Hematopoietic multipotent progenitor cell treated with erythropoietin and hydrocortisone succinate and interleukin-3 and kit ligand, for 4 days (in vitro differentiated cells): ENCODE measurements around the gene FAM240A.
A peak's percentile ranks its signal among the peaks of the same experiment; 100 is the strongest.
"Not testable (repeated sequence)": the region's sequence is repeated elsewhere in the genome, so short reads cannot be mapped to it uniquely, and the experiment has no call there.

Experiments
- DNase-seq: peaks from one replicate; pipeline ENCODE4 v3.0.0-alpha.2; 2015

FAM240A gene

GRCh38 chr3:46587268-46587667 lies 25.1 kb upstream of the FAM240A start:
- DNase-seq, result not testable (repeated sequence)

- no peak for DNase-seq
Measured at GRCh38 chr3:46593274-46593862, 19.0 kb upstream of the FAM240A start.

GRCh38 chr3:46593979-46594378 lies 18.3 kb upstream of the FAM240A start:
- DNase-seq, result no peak

- no peak for DNase-seq
Measured at GRCh38 chr3:46594723-46595122, 17.6 kb upstream of the FAM240A start.

DNA sequence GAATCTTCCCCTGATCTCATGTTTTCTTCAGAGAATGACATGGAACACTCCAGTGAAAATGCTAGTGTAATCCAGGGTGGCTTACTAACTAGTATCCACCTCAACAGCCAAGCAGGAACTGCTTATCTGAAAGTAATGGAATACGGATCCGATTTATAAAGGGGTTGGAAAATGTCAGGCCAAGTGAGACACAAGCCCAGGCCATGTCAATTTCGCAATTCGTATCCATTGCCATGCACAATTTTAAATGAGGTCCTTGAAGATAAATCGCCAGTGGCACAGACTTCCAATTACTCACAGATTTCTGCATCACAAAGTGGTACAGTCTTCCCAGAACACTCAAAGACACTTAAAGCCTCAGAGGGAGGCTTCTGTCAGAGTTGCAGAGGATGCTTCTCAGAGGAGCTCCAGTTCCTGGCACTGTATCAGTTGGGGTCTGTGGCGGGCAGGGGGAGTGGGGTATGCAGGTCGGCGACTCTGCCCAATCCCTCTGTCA lies 16.5 kb upstream of the FAM240A start:
- DNase-seq, result no peak

DNA sequence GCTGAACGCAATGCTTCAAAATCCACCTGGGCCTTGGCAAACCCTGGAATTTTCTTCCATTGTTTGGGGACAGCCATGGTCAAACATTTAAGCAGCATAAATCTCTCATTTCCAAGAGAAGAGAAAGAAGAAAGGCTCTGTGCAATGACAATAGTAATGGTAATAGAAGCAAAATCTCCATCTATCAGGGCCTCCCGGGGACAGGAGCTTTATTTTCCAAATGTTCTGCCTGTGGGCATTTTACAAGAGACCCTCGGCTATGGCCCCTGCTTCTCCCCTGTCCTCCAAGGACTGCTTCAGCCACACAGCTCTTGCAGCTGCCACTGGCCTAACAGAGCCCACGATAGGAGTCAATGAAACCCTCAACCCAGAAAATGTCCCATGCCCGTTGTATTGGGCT lies 12.7 kb upstream of the FAM240A start:
- DNase-seq, result no peak

- no peak for DNase-seq
Measured at GRCh38 chr3:46603446-46604046, 8.8 kb upstream of the FAM240A start.

GRCh38 chr3:46604127-46604526 lies 8.2 kb upstream of the FAM240A start:
- DNase-seq, result peak; percentile 11

- peak; percentile 32 for DNase-seq
Measured at GRCh38 chr3:46607603-46608028, 4.7 kb upstream of the FAM240A start.

DNA sequence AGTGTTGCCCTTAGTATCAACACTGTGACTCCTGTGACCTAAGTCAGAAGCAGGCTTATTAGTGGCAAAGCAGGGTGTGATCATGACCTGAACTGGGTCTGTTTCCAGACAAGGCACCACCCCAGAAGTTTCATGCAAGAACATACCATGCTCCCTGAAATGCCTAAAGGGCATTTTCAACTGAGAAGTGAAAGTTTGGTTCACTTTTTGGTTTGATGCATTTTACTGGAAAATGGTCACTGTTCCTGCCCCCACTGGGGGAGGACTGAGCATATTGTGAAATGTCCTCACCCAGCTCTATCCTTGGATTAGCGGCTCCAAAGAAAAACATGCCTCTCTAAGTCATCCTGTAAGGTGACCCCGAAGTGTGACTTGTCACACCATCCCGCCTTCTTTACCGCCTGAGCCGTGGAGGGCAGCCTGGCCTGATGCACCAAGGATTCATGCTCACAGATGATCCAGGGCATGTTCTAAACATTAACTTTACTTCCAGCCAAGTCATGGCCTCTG lies 3.1 kb upstream of the FAM240A start:
- no peak for DNase-seq

DNA sequence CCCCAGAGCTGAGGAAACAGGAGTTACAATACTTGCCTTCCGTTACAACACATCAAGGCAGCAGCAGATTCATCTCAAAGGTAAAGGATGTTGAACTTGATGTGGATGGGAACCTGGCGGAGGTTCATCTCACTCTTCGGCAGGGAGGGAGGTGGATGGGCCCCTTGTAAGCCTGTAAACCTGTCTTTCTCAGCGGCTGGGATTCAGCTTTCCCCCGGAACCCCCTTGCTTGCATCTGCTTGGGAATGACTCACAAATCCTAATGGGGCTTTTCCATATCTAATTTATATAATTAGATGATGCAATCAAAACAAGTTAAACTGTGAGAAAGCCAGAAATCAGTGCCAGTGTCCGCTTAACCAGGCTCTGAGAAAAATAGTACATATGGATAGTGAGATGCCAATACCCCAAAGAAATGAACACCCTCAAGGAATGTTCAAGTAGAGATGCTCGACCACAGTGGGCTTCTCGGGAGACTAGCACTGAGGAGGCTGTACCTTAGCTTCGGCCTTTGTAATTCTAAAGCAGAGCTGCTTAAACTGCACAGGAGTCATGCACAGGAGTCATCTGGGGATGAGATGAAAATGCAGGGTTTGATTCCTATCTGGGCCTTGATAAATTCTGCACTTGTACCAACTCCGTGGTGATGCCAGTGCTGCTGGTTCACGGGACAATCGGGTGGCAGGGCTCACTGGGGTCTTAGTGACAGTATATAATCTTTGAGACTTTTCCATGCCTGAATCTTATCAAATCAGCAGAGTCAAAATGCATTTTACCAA lies 2.2 kb upstream of the FAM240A start:
- DNase-seq, result no peak

DNA sequence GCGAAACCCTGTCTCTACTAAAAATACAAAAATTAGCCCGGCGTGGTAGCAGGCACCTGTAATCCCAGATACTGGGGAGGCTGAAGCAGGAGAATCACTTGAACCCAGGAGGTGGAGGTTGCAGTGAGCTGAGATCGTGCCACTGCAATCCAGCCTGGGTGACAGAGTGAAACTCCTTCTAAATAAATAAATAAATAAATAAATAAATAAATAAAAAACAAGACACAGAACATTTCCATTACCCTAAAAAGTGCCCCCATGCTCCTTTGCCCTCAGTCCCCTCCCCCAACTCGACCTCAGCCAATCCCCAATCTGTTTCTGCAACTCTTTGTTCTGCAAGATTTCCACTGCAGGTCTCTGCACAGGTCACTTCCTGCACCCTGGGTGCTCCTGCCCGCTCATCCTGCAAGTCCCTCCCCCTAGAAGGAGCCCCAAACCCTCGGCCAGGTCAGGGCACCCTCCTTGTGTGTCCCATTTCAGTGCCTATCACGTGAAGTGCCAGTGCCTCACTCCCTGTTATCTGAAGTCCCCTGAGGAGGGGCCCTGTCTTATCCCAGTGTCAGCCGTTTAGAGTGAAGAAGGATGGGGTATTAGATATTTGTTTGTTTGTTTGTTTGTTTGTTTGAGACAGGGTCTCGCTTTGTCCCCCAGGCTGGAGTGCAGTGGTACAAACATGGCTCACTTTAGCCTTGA lies 1.1 kb downstream of the FAM240A start:
- no peak for DNase-seq

GRCh38 chr3:46614431-46614830 lies 2.1 kb downstream of the FAM240A start:
- DNase-seq, result peak; percentile 28

DNA sequence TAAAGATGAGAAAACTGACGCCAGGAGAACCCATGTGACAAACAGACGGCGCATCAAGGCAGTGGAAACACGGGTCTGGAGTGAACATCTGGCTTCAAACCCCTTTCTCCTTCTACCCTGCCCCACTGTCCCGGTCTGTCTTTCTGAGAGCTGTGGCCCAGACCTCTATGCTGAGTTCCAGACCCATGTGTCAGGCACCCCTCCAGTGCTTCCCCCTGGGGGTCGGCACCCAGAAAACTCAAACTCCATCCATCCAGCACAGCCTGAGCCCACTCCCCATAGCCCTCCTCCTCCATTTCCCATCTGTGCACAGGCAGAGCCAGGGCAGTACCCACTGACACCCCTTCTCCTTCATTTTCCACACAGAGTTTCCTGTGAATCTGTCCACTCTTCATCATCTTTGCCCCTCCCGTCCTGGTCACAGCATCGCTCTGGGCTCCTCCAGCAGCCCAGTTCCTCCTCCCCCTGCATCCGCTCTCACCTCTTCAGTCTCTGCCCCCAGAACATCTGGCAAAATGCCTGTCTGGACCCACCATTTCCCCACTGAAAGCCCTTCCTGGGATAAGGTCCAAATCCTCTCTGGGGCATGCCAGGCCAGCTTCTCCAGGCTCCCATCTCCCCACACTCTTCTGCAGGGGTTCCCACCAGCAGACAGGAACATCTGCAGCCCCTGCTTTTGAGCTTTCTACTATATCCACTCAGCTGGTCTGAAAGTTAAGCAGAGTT lies 2.9 kb downstream of the FAM240A start:
- no peak for DNase-seq

GRCh38 chr3:46615976-46616375 lies 3.7 kb downstream of the FAM240A start:
- no peak for DNase-seq

DNA sequence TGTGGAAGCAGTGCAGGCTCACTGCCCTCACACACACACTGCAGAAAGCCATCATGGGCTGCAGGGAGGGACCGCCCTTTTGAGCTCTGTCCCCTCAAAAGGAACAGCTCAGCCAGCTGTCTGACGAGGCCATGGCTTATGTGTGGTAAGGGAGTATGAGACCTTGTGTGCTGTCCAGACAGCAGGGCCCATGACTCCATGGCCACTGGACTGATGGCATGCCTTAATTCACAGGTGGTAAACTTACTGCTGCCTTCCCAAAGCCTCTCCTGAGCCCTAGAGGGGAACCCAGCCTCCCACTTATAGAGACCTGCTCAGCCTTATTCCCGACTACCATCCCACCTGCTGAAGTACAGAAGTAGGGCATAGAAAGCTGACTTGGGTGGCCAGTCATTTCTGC lies 5.6 kb downstream of the FAM240A start:
- DNase-seq, result no peak

- no peak for DNase-seq
Measured at GRCh38 chr3:46619845-46620778, 7.8 kb downstream of the FAM240A start.

GRCh38 chr3:46624533-46624932 lies 12.2 kb downstream of the FAM240A start:
- no peak for DNase-seq

GRCh38 chr3:46624975-46625490 lies 12.7 kb downstream of the FAM240A start:
- DNase-seq, result no peak

GRCh38 chr3:46626039-46626438 lies 13.7 kb downstream of the FAM240A start:
- DNase-seq, result no peak

GRCh38 chr3:46627078-46627477 lies 14.8 kb downstream of the FAM240A start:
- DNase-seq, result no peak
